Measurements from ENCODE around the gene ARID4B. TPM values are rescaled to one million over a fixed set of nuclear protein-coding genes. Genes with fewer than 3 reads are reported as not detected.

Gene ARID4B
- total and polyA plus RNA-seq, 11 donors: 12.4 to 20.4 (median 15.3) TPM

DNA sequence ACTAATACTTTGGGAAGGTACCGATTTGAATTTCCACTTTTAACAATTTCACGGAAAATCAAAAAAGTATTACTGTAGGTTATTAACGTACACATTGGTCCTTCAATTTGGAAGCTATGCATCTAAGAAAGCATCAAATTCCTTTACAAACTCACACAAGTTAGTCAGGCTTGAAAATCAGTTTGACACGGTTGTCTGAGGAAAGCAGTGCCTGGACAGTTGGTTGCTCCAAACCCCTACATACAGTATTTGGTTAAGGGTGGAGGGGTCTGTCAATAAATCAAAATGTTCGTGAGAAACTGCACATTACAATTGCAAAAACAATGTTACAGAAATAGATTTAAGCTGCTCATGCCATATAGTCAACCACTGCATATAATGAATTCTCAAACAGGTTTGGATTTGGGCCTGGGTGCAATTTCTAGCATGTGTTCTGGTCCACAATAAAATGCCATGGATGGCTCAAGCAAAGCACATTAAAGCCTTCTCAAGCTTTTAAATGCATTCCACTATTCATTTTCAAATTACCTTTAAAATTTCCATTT, 147.0 kb downstream of the ARID4B start:
- no peak for DNase-seq
- no peaks in the 10 kb centered on the region for H3K9me3 ChIP-seq
- intact Hi-C loops (cut with DNase I): no loop called here
- no peak overlapping the region for H3K27ac ChIP-seq
- H3K4me1 ChIP-seq: no peaks in the 10 kb centered on the region
- H3K27me3 ChIP-seq: no peaks in the 10 kb centered on the region
- 89 to 93% (median 92%) methylated on average over 5 of the region's 5 CpGs for WGBS, 4 donors
- no peak overlapping the region for H3K4me3 ChIP-seq
- no peak for ATAC-seq
- H3K36me3 ChIP-seq: peaks cover 0 to 88% (median 68%) of the 10 kb centered on the region in 9 donors
- no peak for TF ChIP-seq POLR2A (IDR thresholded peaks at IDR 0.05)
- TF ChIP-seq, protein P1, sequence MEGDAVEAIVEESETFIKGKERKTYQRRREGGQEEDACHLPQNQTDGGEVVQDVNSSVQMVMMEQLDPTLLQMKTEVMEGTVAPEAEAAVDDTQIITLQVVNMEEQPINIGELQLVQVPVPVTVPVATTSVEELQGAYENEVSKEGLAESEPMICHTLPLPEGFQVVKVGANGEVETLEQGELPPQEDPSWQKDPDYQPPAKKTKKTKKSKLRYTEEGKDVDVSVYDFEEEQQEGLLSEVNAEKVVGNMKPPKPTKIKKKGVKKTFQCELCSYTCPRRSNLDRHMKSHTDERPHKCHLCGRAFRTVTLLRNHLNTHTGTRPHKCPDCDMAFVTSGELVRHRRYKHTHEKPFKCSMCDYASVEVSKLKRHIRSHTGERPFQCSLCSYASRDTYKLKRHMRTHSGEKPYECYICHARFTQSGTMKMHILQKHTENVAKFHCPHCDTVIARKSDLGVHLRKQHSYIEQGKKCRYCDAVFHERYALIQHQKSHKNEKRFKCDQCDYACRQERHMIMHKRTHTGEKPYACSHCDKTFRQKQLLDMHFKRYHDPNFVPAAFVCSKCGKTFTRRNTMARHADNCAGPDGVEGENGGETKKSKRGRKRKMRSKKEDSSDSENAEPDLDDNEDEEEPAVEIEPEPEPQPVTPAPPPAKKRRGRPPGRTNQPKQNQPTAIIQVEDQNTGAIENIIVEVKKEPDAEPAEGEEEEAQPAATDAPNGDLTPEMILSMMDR (IDR thresholded peaks at IDR 0.05): no peak

DNA sequence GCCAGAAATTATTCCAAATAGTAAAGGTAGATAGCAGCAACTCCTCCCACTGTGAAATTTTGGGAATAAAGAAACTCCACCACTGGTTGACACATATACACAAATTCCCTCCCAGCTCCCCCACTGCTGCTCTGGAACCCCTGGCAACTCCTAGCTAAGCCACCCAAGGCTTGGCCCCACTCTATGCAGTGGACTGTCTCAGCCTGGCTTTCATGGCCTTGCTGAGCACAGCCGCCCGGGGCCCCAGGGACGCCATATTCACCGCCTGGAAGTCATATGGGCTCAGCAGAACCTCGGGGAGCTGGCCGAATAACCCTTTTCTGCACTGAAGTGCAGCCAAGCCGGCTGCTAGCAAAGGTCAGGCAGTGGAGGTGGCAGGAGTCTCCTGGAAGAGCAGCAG, 151.5 kb downstream of the ARID4B start:
- Histone ChIP-seq H3K4me3 (no peak overlapping the region), H3K27me3 (no peaks in the 10 kb centered on the region), H3K4me1 (no peaks in the 10 kb centered on the region), H3K27ac (no peak overlapping the region), H3K9me3 (no peaks in the 10 kb centered on the region), H3K36me3 (peaks cover 0 to 95% (median 82%) of the 10 kb centered on the region in 9 donors)
- TF ChIP-seq POLR2A (IDR thresholded peaks at IDR 0.05): no peak
- TF ChIP-seq, protein P1 (IDR thresholded peaks at IDR 0.05): no peak
- DNase-seq (no peak), ATAC-seq (no peak)
- intact Hi-C loops (cut with DNase I): no loop called here
- WGBS, 4 donors: 75 to 82% (median 78%) methylated on average over 7 of the region's 7 CpGs

DNA sequence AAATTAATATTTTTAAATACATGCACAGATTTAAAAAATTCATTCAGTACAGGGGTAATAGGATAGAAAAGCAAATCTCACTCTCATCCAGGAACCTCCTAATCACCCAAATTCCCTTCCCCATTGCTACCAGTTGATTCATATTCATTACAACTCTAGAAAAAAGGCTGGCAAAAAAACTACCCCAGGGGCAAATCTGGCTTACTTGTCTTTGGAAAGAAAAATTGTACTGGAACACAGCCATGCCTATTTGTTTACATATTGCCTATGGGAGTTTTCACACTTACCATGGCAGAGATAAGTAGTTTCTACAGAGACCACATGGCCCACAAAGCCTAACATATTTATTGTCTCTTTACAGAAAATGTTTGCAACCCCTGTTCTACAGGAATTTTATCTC, 158.0 kb downstream of the ARID4B start:
- Histone ChIP-seq H3K4me3 (no peak overlapping the region), H3K9me3 (no peaks in the 10 kb centered on the region), H3K27ac (no peak overlapping the region), H3K4me1 (no peaks in the 10 kb centered on the region), H3K27me3 (no peaks in the 10 kb centered on the region), H3K36me3 (peaks cover 0 to 88% (median 73%) of the 10 kb centered on the region in 9 donors)
- intact Hi-C loops (cut with DNase I): no loop called here
- DNase-seq: no peak
- TF ChIP-seq, protein P1 (IDR thresholded peaks at IDR 0.05): no peak
- no peak for TF ChIP-seq POLR2A (IDR thresholded peaks at IDR 0.05)
- ATAC-seq: no peak

DNA sequence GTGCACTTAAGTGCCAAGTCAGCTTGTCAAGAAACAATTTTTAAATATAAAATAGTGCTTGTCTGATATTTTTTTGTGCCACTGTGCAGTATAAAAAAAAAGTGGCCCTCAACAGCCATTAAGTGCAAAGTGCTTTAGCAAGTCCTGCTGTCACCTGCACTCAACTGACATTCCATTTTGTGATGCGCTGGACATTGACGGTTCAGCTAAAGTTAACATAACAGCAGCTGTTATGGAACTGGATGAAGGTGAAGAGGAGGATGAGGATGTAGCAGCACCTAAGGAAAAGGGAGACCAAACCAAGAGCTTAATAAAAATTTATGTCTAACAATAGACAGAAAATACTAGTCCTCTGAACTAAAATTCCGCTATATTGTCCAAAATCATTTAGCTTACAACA, 159.6 kb downstream of the ARID4B start:
- TF ChIP-seq, protein P1 (IDR thresholded peaks at IDR 0.05): no peak
- TF ChIP-seq POLR2A (IDR thresholded peaks at IDR 0.05): no peak
- peaks cover 0 to 72% (median 58%) of the 10 kb centered on the region in 9 donors for H3K36me3 ChIP-seq
- H3K27me3 ChIP-seq: no peaks in the 10 kb centered on the region
- intact Hi-C loops (cut with DNase I): no loop called here
- H3K4me3 ChIP-seq: no peak overlapping the region
- H3K27ac ChIP-seq: no peak overlapping the region
- no peak for DNase-seq
- H3K9me3 ChIP-seq: no peaks in the 10 kb centered on the region
- WGBS, 4 donors: 94 to 97% (median 95%) methylated on average over 3 of the region's 3 CpGs
- no peaks in the 10 kb centered on the region for H3K4me1 ChIP-seq
- ATAC-seq: no peak

Measured in heart left ventricle (tissue), 16 donors.